Endothelial cell of umbilical vein (primary cell): Measurements from ENCODE around the gene FUBP3. TPM values are rescaled to one million over a fixed set of nuclear protein-coding genes. Genes with fewer than 3 reads are reported as not detected.

Experiments used
- BruUV-seq: library from RNA; stranded (reverse); fragments of 400-500 nt; replicated peaks from 2 replicates; lab custom pipeline; 2021; lab: Mats Ljungman, UMichigan
- CTCF ChIA-PET: fragments of 300-600, 350-600 bp; sonication (Branson Sonifier 250); formaldehyde crosslinking; loops from one replicate; lab custom pipeline; 2021; ENCODE audit warnings: antibody characterized with exemption, inconsistent platforms; lab: Charles Lee
- POLR2A ChIA-PET: fragments of 300-600, 350-600 bp; sonication (Branson Sonifier 250); formaldehyde crosslinking; loops from one replicate; lab custom pipeline; 2021; ENCODE audit warnings: antibody characterized with exemption, inconsistent platforms; lab: Charles Lee
- DNase-seq: peaks from one replicate; pipeline ENCODE4 v3.0.0-alpha.2; 2011; ENCODE audit warnings: low read depth, low spot score
- FAIRE-seq: peaks from 2 replicates; lab custom pipeline; 2011; peaks lifted over from hg19 to GRCh38; lab: Jason Lieb, UNC
- H2AFZ ChIP-seq: 2 replicates; pipeline ENCODE4 v1.6.0; 2012; ENCODE audit warnings: low read depth, low read length, control low read depth, inconsistent platforms
- H3K27ac ChIP-seq: 2 replicates; pipeline ENCODE4 v1.5.1; 2011; ENCODE audit warnings: low read depth, mild to moderate bottlenecking, control low read depth, low read length, moderate library complexity; ENCODE audit not compliant: insufficient read depth
- H3K27me3 ChIP-seq, 2 experiments: 2 replicates each; pipeline versions ENCODE4 v1.6.0 to v1.6.1; 2011; ENCODE audit warnings: low read length in 2 of 2, mixed read lengths in 1 of 2; ENCODE audit not compliant: control insufficient read depth in 2 of 2, insufficient read depth in 2 of 2
- H3K36me3 ChIP-seq, 2 experiments: 2 replicates in 1 of 2; 3 replicates in 1 of 2; pipeline ENCODE4 v1.5.1; 2011; ENCODE audit warnings: low read length in 2 of 2, mild to moderate bottlenecking in 1 of 2, moderate library complexity in 1 of 2; ENCODE audit not compliant: control insufficient read depth in 2 of 2, insufficient read depth in 2 of 2; ENCODE audit errors: extremely low read depth in 1 of 2
- H3K4me1 ChIP-seq: 3 replicates; pipeline ENCODE4 v1.5.1; 2011; ENCODE audit warnings: mild to moderate bottlenecking, low read length; ENCODE audit not compliant: control insufficient read depth, insufficient read depth; ENCODE audit errors: extremely low read depth
- H3K4me2 ChIP-seq: 2 replicates; pipeline ENCODE4 v1.6.1; 2011; ENCODE audit warnings: low read length, control low read depth, mixed read lengths; ENCODE audit not compliant: insufficient read depth
- H3K4me3 ChIP-seq, 3 experiments: fragments of 200-600 bp in 1 of 3; sonication (generic), shearing (Covaris generic) in 1 of 3; replicated peaks in 1 of 3; 2 replicates each; pipeline ENCODE4 v1.5.1; 2011 to 2016; ENCODE audit warnings: control low read depth in 3 of 3, low read length in 3 of 3, mild to moderate bottlenecking in 2 of 3, inconsistent platforms in 1 of 3, low read depth in 1 of 3, moderate library complexity in 1 of 3; ENCODE audit not compliant: insufficient read depth in 1 of 3
- H3K79me2 ChIP-seq: 2 replicates; pipeline ENCODE4 v1.6.0; 2012; ENCODE audit warnings: low read length, inconsistent platforms; ENCODE audit not compliant: control insufficient read depth, insufficient read depth
- H3K9ac ChIP-seq: replicated peaks from 2 replicates; pipeline ENCODE3; 2011; ENCODE audit warnings: low read length, control low read depth; ENCODE audit not compliant: insufficient read depth; ENCODE audit errors: extremely low read depth
- H3K9me1 ChIP-seq: replicated peaks from 3 replicates; pipeline ENCODE4 v1.6.0; 2011; ENCODE audit warnings: mild to moderate bottlenecking, low read length; ENCODE audit not compliant: control insufficient read depth, insufficient read depth; ENCODE audit errors: extremely low read depth
- H3K9me3 ChIP-seq: replicated peaks from 2 replicates; pipeline ENCODE4 v1.5.1; 2012; ENCODE audit warnings: low read length, inconsistent platforms; ENCODE audit not compliant: control insufficient read depth, insufficient read depth
- H4K20me1 ChIP-seq: replicated peaks from 2 replicates; pipeline ENCODE3; 2011; ENCODE audit warnings: mild to moderate bottlenecking, low read length; ENCODE audit not compliant: control insufficient read depth, insufficient read depth; ENCODE audit errors: extremely low read depth
- EZH2 ChIP-seq: IDR thresholded peaks from 2 replicates; pipeline ENCODE4 v1.6.1; 2012; ENCODE audit warnings: borderline replicate concordance, low read depth, mild to moderate bottlenecking, moderate library complexity, low read length, inconsistent platforms; ENCODE audit not compliant: severe bottlenecking
- FOS ChIP-seq: IDR thresholded peaks from 2 replicates; pipeline ENCODE4 v1.6.1; 2011; ENCODE audit warnings: mild to moderate bottlenecking, low read length, moderate library complexity, borderline replicate concordance; ENCODE audit not compliant: insufficient read depth
- GATA2 ChIP-seq: IDR thresholded peaks from 2 replicates; pipeline ENCODE4 v1.7.0; 2011; ENCODE audit warnings: low read depth, mild to moderate bottlenecking, moderate library complexity, mixed read lengths, low read length; ENCODE audit not compliant: insufficient read length, insufficient read depth
- JUN ChIP-seq: IDR thresholded peaks from 2 replicates; pipeline ENCODE4 v1.6.1; 2011; ENCODE audit warnings: borderline replicate concordance, low read depth; ENCODE audit not compliant: insufficient read length, insufficient read depth
- MYC ChIP-seq: IDR thresholded peaks from one replicate; pipeline ENCODE4 v1.6.1; 2011; ENCODE audit warnings: mild to moderate bottlenecking, low read depth, low read length
- POLR2A ChIP-seq: IDR thresholded peaks from 2 replicates; pipeline ENCODE4 v1.6.1; 2012; ENCODE audit warnings: low read depth, mild to moderate bottlenecking, control low read depth, low read length
- POLR2AphosphoS5 ChIP-seq: IDR thresholded peaks from 2 replicates; pipeline ENCODE4 v1.6.1; 2012; ENCODE audit warnings: low read depth, mild to moderate bottlenecking, control low read depth, low read length, moderate library complexity; ENCODE audit not compliant: insufficient read depth
- dilution Hi-C: fragments of 300-500 bp; cut with MboI; formaldehyde crosslinking; loops from one replicate; pipeline ENCODE4 v1.15.0; 2019; ENCODE audit warnings: low sequenced_read_pairs; ENCODE audit not compliant: extremely low pct_ligation_motif_present
- intact Hi-C: fragments of 100-400 bp; cut with micrococcal nuclease; formaldehyde crosslinking; loops from one replicate; pipeline ENCODE4 v1.10.0; 2022
- polyA plus RNA-seq, 4 experiments: library from polyadenylated mRNA; depleted of rRNA in 3 of 4; stranded (reverse) in 3 of 4; unstranded in 1 of 4; fragments of >200 nt; gene quantifications; 2 replicates each; pipeline versions ENCODE4 v1.2.1 to v1.2.3, GENCODE V29; 2011 to 2012; ENCODE audit warnings: missing spikeins in 1 of 4
- total RNA-seq: library from RNA; stranded (reverse); gene quantifications from 2 replicates; pipeline ENCODE4 v1.2.3, GENCODE V29; 2021
- TF ChIP-seq, protein P1 (sequence below): IDR thresholded peaks from 2 replicates; pipeline ENCODE4 v1.6.1; 2011; ENCODE audit not compliant: insufficient read depth, insufficient read length
- TF ChIP-seq, protein P2 (sequence below), 2 donors: IDR thresholded peaks; 1 replicate in 1 of 2; 2 replicates in 1 of 2; pipeline ENCODE4 v1.5.1; 2011; ENCODE audit warnings: low read length in 2 of 2, mild to moderate bottlenecking in 2 of 2, moderate library complexity in 2 of 2, control low read depth in 1 of 2, inconsistent platforms in 1 of 2, low read depth in 1 of 2; ENCODE audit not compliant: insufficient read depth in 1 of 2; ENCODE audit errors: extremely low read depth in 1 of 2

Gene FUBP3
- total and polyA plus RNA-seq, 2 donors (not counting 3 experiments of a cell fraction or from before 2014, with no cell fraction given), result 19.4 to 50.9 TPM

DNA sequence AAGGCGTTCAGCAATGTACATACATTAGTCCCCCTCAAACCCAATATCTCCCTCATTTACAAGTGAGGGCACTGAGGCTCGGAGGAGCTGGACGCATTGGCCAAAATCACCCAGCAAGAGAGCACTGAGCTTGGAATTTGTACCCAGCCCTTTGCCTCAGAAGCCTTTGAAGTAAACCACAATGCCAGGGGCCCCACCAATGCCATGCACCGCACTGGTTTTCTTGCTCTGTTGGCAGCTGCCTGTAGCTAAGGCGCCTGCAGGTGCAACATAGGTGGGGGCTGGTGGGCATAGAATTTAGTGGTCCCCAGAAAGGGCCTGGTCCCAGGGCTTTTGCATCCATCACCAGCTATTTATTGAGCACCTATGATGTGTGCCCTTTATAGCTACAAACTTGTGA, 37.3 kb upstream of the FUBP3 start:
- TF ChIP-seq, protein P1, sequence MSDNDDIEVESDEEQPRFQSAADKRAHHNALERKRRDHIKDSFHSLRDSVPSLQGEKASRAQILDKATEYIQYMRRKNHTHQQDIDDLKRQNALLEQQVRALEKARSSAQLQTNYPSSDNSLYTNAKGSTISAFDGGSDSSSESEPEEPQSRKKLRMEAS, result no peak
- intact Hi-C loops (no loop called here), dilution Hi-C loops (no loop called here)
- Histone ChIP-seq H3K4me3 (no peak overlapping the region), H3K27me3 (peaks cover 13 to 19% of the 10 kb centered on the region in 2 experiments), H3K27ac (no peak overlapping the region), H3K4me1 (peaks cover 7% of the 10 kb centered on the region), H3K4me2 (no peak overlapping the region), H3K9me3 (no peaks in the 10 kb centered on the region), H3K36me3 (no peaks in the 10 kb centered on the region), H3K9me1 (no peaks in the 10 kb centered on the region), H3K79me2 (no peaks in the 10 kb centered on the region), H3K9ac (no peak overlapping the region), H4K20me1 (no peaks in the 10 kb centered on the region), H2AFZ (no peak overlapping the region)
- no TSS peak for BruUV-seq
- no peak for DNase-seq
- CTCF ChIA-PET, result interaction anchor here (0.7 to 0.8 kb wide), 2 partner anchors 10 to 19 kb away, joined by 3 to 4 read pairs; no protein-coding TSS in a partner anchor
- POLR2A ChIA-PET, result no interaction called here
- FAIRE-seq, result no peak

DNA sequence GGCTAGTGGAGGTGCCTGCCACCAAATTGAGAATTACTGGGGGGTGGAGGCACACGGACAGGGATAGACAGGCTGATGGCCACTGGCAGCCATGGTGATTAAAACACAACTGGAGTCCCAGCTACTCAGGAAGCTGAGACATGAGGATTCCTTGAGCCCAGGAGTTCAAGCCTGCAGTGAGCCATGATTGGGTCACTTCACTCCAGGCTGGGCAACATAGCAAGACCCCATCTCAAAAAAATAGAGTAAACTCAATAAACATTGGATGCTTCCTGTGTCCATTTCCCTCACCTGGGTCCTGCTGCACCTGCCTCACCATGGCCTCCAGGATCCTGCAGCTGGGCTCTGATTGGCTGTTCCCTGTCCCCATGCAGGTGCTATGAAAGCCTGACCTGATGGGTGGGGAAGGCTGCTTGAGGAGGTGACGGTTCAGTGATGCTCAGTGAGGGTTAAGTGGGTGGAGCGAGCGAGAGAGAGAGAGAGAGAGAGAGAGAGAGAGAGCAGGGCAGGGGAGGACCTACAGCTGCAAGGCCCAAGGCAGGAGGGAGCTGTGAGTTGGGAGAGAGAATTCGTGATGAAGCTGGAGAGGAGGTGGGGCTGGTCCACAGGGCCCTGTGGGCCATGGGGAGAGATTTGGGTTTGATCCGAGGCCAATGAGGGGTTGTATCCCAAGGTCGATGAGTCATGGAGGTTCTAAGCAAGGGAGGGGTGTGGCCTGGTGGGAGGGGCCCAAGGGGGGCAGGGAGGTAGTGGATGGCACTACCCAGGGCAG, 36.7 kb upstream of the FUBP3 start:
- Histone ChIP-seq H3K9ac (no peak overlapping the region), H3K79me2 (no peaks in the 10 kb centered on the region), H4K20me1 (no peaks in the 10 kb centered on the region), H3K9me1 (no peaks in the 10 kb centered on the region), H3K9me3 (no peaks in the 10 kb centered on the region), H3K27me3 (peaks cover 10 to 13% of the 10 kb centered on the region in 2 experiments), H3K36me3 (no peaks in the 10 kb centered on the region), H3K4me1 (peaks cover 7% of the 10 kb centered on the region), H2AFZ (no peak overlapping the region), H3K4me2 (no peak overlapping the region), H3K4me3 (no peak overlapping the region), H3K27ac (no peak overlapping the region)
- dilution Hi-C loops, result no loop called here
- no TSS peak for BruUV-seq
- ChIA-PET POLR2A (no interaction called here), CTCF (interaction anchor here (0.7 to 0.8 kb wide), 2 partner anchors 11 to 19 kb away, joined by 3 to 4 read pairs; no protein-coding TSS in a partner anchor)
- intact Hi-C loops, result no loop called here
- DNase-seq, result no peak
- no peak for FAIRE-seq
- TF ChIP-seq, protein P2, sequence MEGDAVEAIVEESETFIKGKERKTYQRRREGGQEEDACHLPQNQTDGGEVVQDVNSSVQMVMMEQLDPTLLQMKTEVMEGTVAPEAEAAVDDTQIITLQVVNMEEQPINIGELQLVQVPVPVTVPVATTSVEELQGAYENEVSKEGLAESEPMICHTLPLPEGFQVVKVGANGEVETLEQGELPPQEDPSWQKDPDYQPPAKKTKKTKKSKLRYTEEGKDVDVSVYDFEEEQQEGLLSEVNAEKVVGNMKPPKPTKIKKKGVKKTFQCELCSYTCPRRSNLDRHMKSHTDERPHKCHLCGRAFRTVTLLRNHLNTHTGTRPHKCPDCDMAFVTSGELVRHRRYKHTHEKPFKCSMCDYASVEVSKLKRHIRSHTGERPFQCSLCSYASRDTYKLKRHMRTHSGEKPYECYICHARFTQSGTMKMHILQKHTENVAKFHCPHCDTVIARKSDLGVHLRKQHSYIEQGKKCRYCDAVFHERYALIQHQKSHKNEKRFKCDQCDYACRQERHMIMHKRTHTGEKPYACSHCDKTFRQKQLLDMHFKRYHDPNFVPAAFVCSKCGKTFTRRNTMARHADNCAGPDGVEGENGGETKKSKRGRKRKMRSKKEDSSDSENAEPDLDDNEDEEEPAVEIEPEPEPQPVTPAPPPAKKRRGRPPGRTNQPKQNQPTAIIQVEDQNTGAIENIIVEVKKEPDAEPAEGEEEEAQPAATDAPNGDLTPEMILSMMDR (IDR thresholded peaks at IDR 0.05; ENCODE audit: extremely low read depth in 1 of 2, insufficient read depth in 1 of 2, low read depth in 1 of 2, low read length in 2 of 2), result no peak
- TF ChIP-seq FOS (no peak), MYC (no peak), EZH2 (no peak), POLR2AphosphoS5 (no peak), GATA2 (no peak), JUN (no peak), POLR2A (no peak)
- TF ChIP-seq, protein P1, result no peak
